K562 (cell line): ENCODE data around the gene MGAT4B. TPM values are rescaled to one million over a fixed set of nuclear protein-coding genes. Genes with fewer than 3 reads are reported as not detected.

Source experiments
- ATAC-seq: fragments of 200-7000 bp; cut with Tn5 transposase; 3 replicates; pipeline ENCODE4 v1.9.1; 2020; ENCODE audit warnings: moderate library complexity
- BruUV-seq: library from RNA; stranded (reverse); fragments of 400-500 nt; replicated peaks from 2 replicates; lab custom pipeline; 2021; lab: Mats Ljungman, UMichigan
- CTCF ChIA-PET: fragments of 300-600 bp; formaldehyde crosslinking; extraction: SDS; loops from one replicate; lab custom pipeline; 2021; ENCODE audit warnings: low intra/inter-chr PET ratio; lab: Yijun Ruan, JAX
- POLR2A ChIA-PET: fragments of 300-600, 350-650 bp; sonication (Branson Sonifier 250); formaldehyde crosslinking; extraction: SDS; loops from one replicate; lab custom pipeline; 2021; ENCODE audit warnings: antibody characterized with exemption, inconsistent platforms; lab: Yijun Ruan, JAX
- DNase-seq, 4 experiments: peaks; one replicate each; pipeline versions ENCODE4 v3.0.0 to v3.0.0-alpha.2; 2011 to 2018; ENCODE audit warnings: low spot score in 3 of 4, mixed read lengths in 3 of 4; ENCODE audit errors: extremely low read depth in 1 of 4
- FAIRE-seq: peaks from 2 replicates; lab custom pipeline; 2011; peaks lifted over from hg19 to GRCh38; lab: Jason Lieb, UNC
- H2AFZ ChIP-seq: 2 replicates; pipeline ENCODE4 v1.6.0; 2011; ENCODE audit warnings: low read depth, low read length, control low read depth, inconsistent platforms
- H3K27ac ChIP-seq: fragments of 200-600 bp; 3 replicates; pipeline ENCODE4 v1.8.0; 2011; ENCODE audit warnings: low read depth, mild to moderate bottlenecking, control low read depth, inconsistent platforms, low read length, moderate library complexity, mixed read lengths; ENCODE audit errors: extremely low read depth
- H3K27me3 ChIP-seq, 2 experiments: fragments of 300-600 bp in 1 of 2; 2 replicates in 1 of 2; 3 replicates in 1 of 2; pipeline versions ENCODE4 v1.6.0 to v1.8.0; 2011; ENCODE audit warnings: inconsistent platforms in 2 of 2, low read length in 2 of 2, mild to moderate bottlenecking in 1 of 2, mixed read lengths in 1 of 2, moderate library complexity in 1 of 2; ENCODE audit not compliant: control insufficient read depth in 2 of 2, insufficient read depth in 2 of 2
- H3K36me3 ChIP-seq: fragments of 300-600 bp; 3 replicates; pipeline ENCODE4 v1.8.0; 2011; ENCODE audit warnings: mild to moderate bottlenecking, low read length, inconsistent platforms; ENCODE audit not compliant: control insufficient read depth, insufficient read depth
- H3K4me1 ChIP-seq, 2 experiments: fragments of 200-600 bp in 1 of 2; replicated peaks in 1 of 2; 2 replicates in 1 of 2; 3 replicates in 1 of 2; pipeline versions ENCODE4 v1.5.1 to v1.8.0; 2011; ENCODE audit warnings: inconsistent platforms in 2 of 2, low read length in 2 of 2, mild to moderate bottlenecking in 1 of 2, mixed read lengths in 1 of 2, moderate library complexity in 1 of 2; ENCODE audit not compliant: control insufficient read depth in 2 of 2, insufficient read depth in 2 of 2
- H3K4me2 ChIP-seq: 2 replicates; pipeline ENCODE4 v1.6.1; 2011; ENCODE audit warnings: low read length, control low read depth, inconsistent platforms, mixed read lengths; ENCODE audit not compliant: insufficient read depth
- H3K4me3 ChIP-seq: fragments of 200-600 bp; sonication (generic), shearing (Covaris generic); 2 replicates; pipeline ENCODE4 v1.5.1; 2016; ENCODE audit warnings: control low read depth, inconsistent platforms
- H3K79me2 ChIP-seq: fragments of 200-600 bp; 3 replicates; pipeline ENCODE4 v1.8.0; 2011; ENCODE audit warnings: low read length, inconsistent platforms; ENCODE audit not compliant: control insufficient read depth, insufficient read depth
- H3K9ac ChIP-seq, 2 experiments: 2 replicates each; pipeline versions ENCODE4 v1.6.0 to v1.6.1; 2011; ENCODE audit warnings: low read depth in 2 of 2, low read length in 2 of 2, control low read depth in 1 of 2, inconsistent platforms in 1 of 2, mild to moderate bottlenecking in 1 of 2, mixed read lengths in 1 of 2; ENCODE audit not compliant: insufficient read depth in 1 of 2
- H3K9me1 ChIP-seq: one replicate; pipeline ENCODE4 v1.6.0; 2011; ENCODE audit warnings: inconsistent platforms, mild to moderate bottlenecking, low read length, moderate library complexity; ENCODE audit not compliant: control insufficient read depth, insufficient read depth
- H3K9me3 ChIP-seq: replicated peaks from 2 replicates; pipeline ENCODE4 v1.5.1; 2011; ENCODE audit warnings: low read depth, low read length, inconsistent platforms; ENCODE audit not compliant: control insufficient read depth, insufficient read depth
- H4K20me1 ChIP-seq: replicated peaks from 2 replicates; pipeline ENCODE4 v1.6.1; 2011; ENCODE audit warnings: low read length, inconsistent platforms, mixed read lengths; ENCODE audit not compliant: control insufficient read depth, insufficient read depth
- ARID4B ChIP-seq: sonication (generic); formaldehyde crosslinking; IDR thresholded peaks from 2 replicates; pipeline ENCODE4 v1.8.0; 2022; ENCODE audit warnings: mild to moderate bottlenecking, missing genetic modification reagents
- IFI16 ChIP-seq: fragments of 250-450 bp; sonication (Bioruptor Pico); IDR thresholded peaks from 2 replicates; pipeline ENCODE4 v2.1.2; 2022; ENCODE audit warnings: mild to moderate bottlenecking, inconsistent platforms
- NUFIP1 ChIP-seq: fragments of 450-650 bp; IDR thresholded peaks from 2 replicates; pipeline ENCODE4 v1.6.1; 2018; ENCODE audit not compliant: partially characterized antibody
- TEAD1 ChIP-seq, 2 experiments: fragments of 450-650 bp in 1 of 2; sonication (generic) in 1 of 2; formaldehyde crosslinking; IDR thresholded peaks; 2 replicates each; pipeline versions ENCODE4 v1.4.0 to v1.8.0; 2020 to 2022; ENCODE audit warnings: mild to moderate bottlenecking in 2 of 2, missing genetic modification reagents in 1 of 2
- ZHX1 ChIP-seq: fragments of 150-350 bp; conservative IDR thresholded peaks from 2 replicates; pipeline ENCODE4 v1.6.1; 2014; ENCODE audit warnings: low read length
- ZNF140 ChIP-seq: fragments of 250-450 bp; sonication (Bioruptor Pico); IDR thresholded peaks from 2 replicates; pipeline ENCODE4 v1.8.0; 2021; ENCODE audit warnings: moderate library complexity, mild to moderate bottlenecking, inconsistent platforms
- WGBS: fragments of 100-300 bp; shearing (Covaris generic); methylation state at CpG from one replicate; pipeline ENCODE4 v1.1.6; 2016; ENCODE audit warnings: low coverage, mixed read lengths; ENCODE audit not compliant: insufficient coverage; ENCODE audit errors: missing lambda C conversion rate; 5-methylcytosine and 5-hydroxymethylcytosine counted together
- in situ Hi-C: fragments of 300-500 bp; cut with MboI; formaldehyde crosslinking; loops from 4 replicates; pipeline ENCODE4 v1.15.0; 2018; ENCODE audit warnings: inconsistent platforms, mixed read lengths
- intact Hi-C: fragments of 100-400 bp; cut with micrococcal nuclease; formaldehyde crosslinking; loops from 2 replicates; pipeline ENCODE4 v1.14.2; 2022
- polyA plus RNA-seq, 8 experiments: library from polyadenylated mRNA; depleted of rRNA in 4 of 8; stranded (reverse) in 5 of 8; unstranded in 3 of 8; fragments of >200 nt; fragmentation: Nextera tagmentation in 2 of 8; fragmentation: Illumina TruSeq in 1 of 8; extraction: Ambion mirVana in 2 of 8; extraction: Trizol in 1 of 8; gene quantifications; 2 replicates each; pipeline versions ENCODE4 v1.2.1 to v1.2.3, GENCODE V29; 2011 to 2014; ENCODE audit warnings: inconsistent platforms in 1 of 8, missing spikeins in 1 of 8
- total RNA-seq, 7 experiments: library from RNA; depleted of rRNA in 6 of 7; stranded (reverse); fragments of >200 nt in 6 of 7; fragmentation: Illumina TruSeq in 2 of 7; extraction: Trizol in 2 of 7; gene quantifications; 2 replicates each; pipeline versions ENCODE4 v1.2.1 to v1.2.3, GENCODE V29; 2011 to 2021; ENCODE audit warnings: low replicate concordance in 1 of 7

The MGAT4B gene
- total and polyA plus RNA-seq, 9 of the 15 experiments (the other 6 are each of a cell fraction or from before 2014, with no cell fraction given) = 0.34 to 133 (median 75.4) TPM

- POLR2A ChIA-PET = interaction anchor here (1.1 kb wide), 1 partner anchor 15 kb away, joined by 4 read pairs; the partner anchor contains the start of gene SQSTM1
- intact Hi-C loops = loop anchor here (2.0 to 5.0 kb wide), 3 partner anchors 14 to 102 kb away; partner anchors contain the start of gene TBC1D9B
- Histone ChIP-seq H3K36me3 (peaks cover 42% of the 10 kb centered on the region; the same call in 2 of the 3 replicates), H3K9me3 (no peaks in the 10 kb centered on the region), H3K79me2 (peaks cover 46% of the 10 kb centered on the region), H3K4me2 (peak overlapping the region; percentile 83)
- no peak for DNase-seq
- TSS peak; percentile 60 for BruUV-seq
- TF ChIP-seq NUFIP1 (no peak), TEAD1 (CRISPR knock-in tag; IDR thresholded peaks at IDR 0.05) (0 out of 4 replicates have a peak, but pooled peaks of 1 of the 2 experiments have one; percentile 0)
- TF ChIP-seq, all 486 proteins: peak for 1
- Histone ChIP-seq H2AFZ (no peak overlapping the region), H3K27me3 (no peaks in the 10 kb centered on the region), H3K4me3 (peak overlapping the region; percentile 76), H3K4me1 (peaks cover 23 to 72% of the 10 kb centered on the region in 2 experiments), H4K20me1 (no peaks in the 10 kb centered on the region), H3K27ac (peak overlapping the region; percentile 88), H3K9me1 (peaks cover 6% of the 10 kb centered on the region), H3K9ac (peak overlapping the region; percentile 84 to 91)
- in situ Hi-C loops = no loop called here
- peak; percentile 11 for FAIRE-seq
- 58% methylated on average over 6 of the region's 9 CpGs for WGBS
- CTCF ChIA-PET = no interaction called here
- ATAC-seq = no peak
These were observed 1.6 kb downstream of the MGAT4B start for GRCh38 chr5:179805070-179805528.

DNA sequence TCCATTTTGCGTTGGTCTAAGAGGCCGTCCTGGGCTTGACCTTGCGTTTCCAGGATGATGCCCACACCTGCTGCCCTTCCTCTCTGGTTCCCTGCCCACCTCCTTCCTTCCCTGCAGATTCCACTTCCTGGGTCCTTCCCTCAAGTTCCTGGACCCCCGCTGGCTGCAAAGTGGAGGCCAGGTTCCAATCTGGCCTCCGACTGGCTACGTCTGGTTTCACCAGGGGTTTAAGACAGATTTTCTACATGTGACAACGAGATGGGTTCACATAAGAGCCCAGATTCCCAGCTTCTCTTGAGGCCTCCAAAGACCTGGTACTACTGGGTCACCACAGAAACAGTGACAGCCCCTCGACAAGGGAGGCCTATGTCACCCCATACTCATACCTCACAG, 2.1 kb downstream of the MGAT4B start:
- DNase-seq (no peak), FAIRE-seq (peak; percentile 49), ATAC-seq (no peak)
- intact Hi-C loops (loop anchor here (2.0 kb wide), 1 partner anchor 14 kb away; no protein-coding TSS in a partner anchor), in situ Hi-C loops (no loop called here)
- Histone ChIP-seq H3K27ac (no peak overlapping the region; the same call in 2 of the 3 replicates), H2AFZ (no peak overlapping the region), H3K9ac (peak overlapping the region; percentile 84 to 91; a peak in 3 of 4 replicates), H3K9me1 (peaks cover 6% of the 10 kb centered on the region), H3K9me3 (no peaks in the 10 kb centered on the region), H4K20me1 (no peaks in the 10 kb centered on the region), H3K4me3 (peak overlapping the region; percentile 76; the same call in 1 of the 2 replicates), H3K4me2 (peak overlapping the region; percentile 83), H3K36me3 (peaks cover 47% of the 10 kb centered on the region; the same call in 2 of the 3 replicates), H3K4me1 (peaks cover 23 to 75% of the 10 kb centered on the region in 2 experiments), H3K27me3 (no peaks in the 10 kb centered on the region), H3K79me2 (peaks cover 46% of the 10 kb centered on the region)
- 75% methylated on average over 8 of the region's 8 CpGs for WGBS
- no TSS peak for BruUV-seq
- POLR2A ChIA-PET = interaction anchor here (0.5 kb wide), 1 partner anchor 541 kb away, joined by 4 read pairs; no protein-coding TSS in a partner anchor
- CTCF ChIA-PET = no interaction called here
- TF ChIP-seq ARID4B (CRISPR knock-in tag) = 0 out of 2 replicates have a peak, but pooled peaks have one; percentile 32
- no peak for TF ChIP-seq ZNF140 (CRISPR knock-in tag)
- no peak for TF ChIP-seq ZHX1
- TF ChIP-seq IFI16 (CRISPR knock-in tag) = no peak
